HL-60 (cell line): Measurements from ENCODE around the gene TNRC18.

Experiments used
- DNase-seq, 2 experiments: peaks; one replicate each; pipeline ENCODE4 v3.0.0-alpha.2; 2010 to 2020; ENCODE audit warnings: low read depth in 1 of 2, low spot score in 1 of 2
- H3K27ac ChIP-seq: fragments of 250-450 bp; sonication (Bioruptor Pico); replicated peaks from 2 replicates; pipeline ENCODE4 v1.5.1; 2020; ENCODE audit warnings: mild to moderate bottlenecking, moderate library complexity
- H3K27me3 ChIP-seq: fragments of 250-450 bp; sonication (Bioruptor Pico); 2 replicates; pipeline ENCODE4 v1.5.1; 2021; ENCODE audit warnings: mild to moderate bottlenecking, moderate library complexity; ENCODE audit not compliant: insufficient read depth, poor library complexity, severe bottlenecking
- H3K4me3 ChIP-seq: replicated peaks from 2 replicates; pipeline ENCODE4 v1.5.1; 2011; ENCODE audit warnings: mild to moderate bottlenecking, control low read depth, low read length; ENCODE audit not compliant: insufficient read depth
- GABPA ChIP-seq: IDR thresholded peaks from 2 replicates; pipeline ENCODE4 v1.6.1; 2012; ENCODE audit warnings: low read depth
- POLR2AphosphoS5 ChIP-seq: IDR thresholded peaks from 2 replicates; pipeline ENCODE4 v1.6.1; 2012; ENCODE audit warnings: low read depth
- SPI1 ChIP-seq: IDR thresholded peaks from 2 replicates; pipeline ENCODE4 v1.6.1; 2012; ENCODE audit warnings: low read depth, mild to moderate bottlenecking, borderline replicate concordance
- TF ChIP-seq, protein P1 (sequence below): IDR thresholded peaks from one replicate; pipeline ENCODE4 v1.5.1; 2011; ENCODE audit warnings: low read length, control low read depth, inconsistent platforms; ENCODE audit not compliant: insufficient read depth
- TF ChIP-seq, protein P2 (sequence below): IDR thresholded peaks from 2 replicates; pipeline ENCODE4 v1.6.1; 2012; ENCODE audit warnings: low read depth; ENCODE audit not compliant: insufficient replicate concordance

The TNRC18 gene

DNA sequence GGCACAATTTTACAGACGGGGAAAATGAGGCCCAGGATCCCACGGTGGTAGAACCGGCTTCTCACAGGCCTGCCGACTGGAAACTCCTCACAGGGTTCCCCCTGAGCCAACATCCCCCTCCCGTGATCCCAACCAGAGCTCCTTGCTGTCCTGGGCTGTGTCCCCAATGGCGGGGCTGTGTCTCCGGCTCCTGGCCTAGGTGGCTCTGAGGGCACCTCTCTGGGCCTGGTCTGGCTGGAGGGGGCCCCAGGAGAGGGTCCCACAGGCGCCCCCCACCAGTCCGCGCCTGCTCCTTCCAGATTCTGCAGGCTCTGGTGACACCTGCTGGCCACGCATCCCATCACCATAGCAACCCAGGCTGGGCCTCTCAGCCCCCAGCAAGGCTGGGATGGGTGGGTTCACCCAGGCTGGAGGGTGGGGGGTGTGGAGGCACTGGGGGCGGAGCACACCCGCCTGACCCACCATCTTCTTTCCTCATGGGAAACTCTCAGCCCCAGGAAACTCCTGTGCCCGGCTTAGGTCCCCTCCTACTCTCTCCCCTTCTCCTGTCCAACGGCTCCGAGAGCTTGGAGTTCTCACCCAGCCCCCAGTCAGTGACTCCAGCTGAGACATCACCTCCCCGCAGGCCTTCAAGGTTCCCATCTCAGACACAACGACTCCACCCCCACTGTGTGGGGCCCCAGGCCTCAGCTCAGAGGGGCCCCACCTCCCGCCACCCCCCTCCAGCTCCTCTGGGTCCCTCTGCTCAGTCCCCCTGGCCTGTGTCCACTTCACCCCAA lies 27.1 kb upstream of the TNRC18 start:
- peak in 1 of 2 experiments; percentile 41 for DNase-seq
- TF ChIP-seq, protein P1, sequence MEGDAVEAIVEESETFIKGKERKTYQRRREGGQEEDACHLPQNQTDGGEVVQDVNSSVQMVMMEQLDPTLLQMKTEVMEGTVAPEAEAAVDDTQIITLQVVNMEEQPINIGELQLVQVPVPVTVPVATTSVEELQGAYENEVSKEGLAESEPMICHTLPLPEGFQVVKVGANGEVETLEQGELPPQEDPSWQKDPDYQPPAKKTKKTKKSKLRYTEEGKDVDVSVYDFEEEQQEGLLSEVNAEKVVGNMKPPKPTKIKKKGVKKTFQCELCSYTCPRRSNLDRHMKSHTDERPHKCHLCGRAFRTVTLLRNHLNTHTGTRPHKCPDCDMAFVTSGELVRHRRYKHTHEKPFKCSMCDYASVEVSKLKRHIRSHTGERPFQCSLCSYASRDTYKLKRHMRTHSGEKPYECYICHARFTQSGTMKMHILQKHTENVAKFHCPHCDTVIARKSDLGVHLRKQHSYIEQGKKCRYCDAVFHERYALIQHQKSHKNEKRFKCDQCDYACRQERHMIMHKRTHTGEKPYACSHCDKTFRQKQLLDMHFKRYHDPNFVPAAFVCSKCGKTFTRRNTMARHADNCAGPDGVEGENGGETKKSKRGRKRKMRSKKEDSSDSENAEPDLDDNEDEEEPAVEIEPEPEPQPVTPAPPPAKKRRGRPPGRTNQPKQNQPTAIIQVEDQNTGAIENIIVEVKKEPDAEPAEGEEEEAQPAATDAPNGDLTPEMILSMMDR = peak; percentile 6
- TF ChIP-seq SPI1 = no peak
- H3K27me3 ChIP-seq = no peaks in the 10 kb centered on the region
- no peak overlapping the region for H3K27ac ChIP-seq
- no peak overlapping the region for H3K4me3 ChIP-seq

DNA sequence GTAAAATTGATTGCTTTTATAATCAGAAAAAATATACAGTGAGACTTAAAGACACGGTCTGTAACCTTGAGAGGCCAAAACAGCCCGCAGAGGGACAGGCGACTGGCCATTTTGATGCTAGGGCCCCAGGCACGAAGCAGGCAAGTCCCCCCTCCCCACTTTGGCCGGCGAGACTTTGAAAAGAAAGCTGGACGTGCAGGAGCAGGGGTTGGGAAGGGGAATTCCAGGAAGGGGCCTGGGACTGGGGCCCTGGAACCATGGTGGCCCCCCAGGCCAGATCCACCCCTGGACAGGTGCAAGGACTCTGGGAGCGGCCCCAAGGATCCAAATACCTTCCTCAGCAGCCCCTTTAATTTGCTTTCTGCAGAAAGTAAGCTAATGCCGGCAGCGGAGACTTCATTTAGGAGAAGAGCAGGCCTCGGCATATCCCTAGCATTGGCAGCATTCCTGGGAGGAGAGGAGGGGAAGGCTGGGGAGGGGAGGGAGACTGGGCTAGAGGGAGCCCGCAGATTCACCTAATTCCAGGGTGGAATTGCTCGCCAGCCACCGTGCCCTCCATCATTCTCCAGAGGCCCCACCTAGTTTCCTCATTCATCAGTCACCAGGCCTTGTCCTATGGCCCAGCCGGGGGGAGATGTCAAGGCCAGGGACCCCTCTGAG lies 24.9 kb upstream of the TNRC18 start:
- Histone ChIP-seq H3K4me3 (no peak overlapping the region), H3K27ac (no peak overlapping the region), H3K27me3 (no peaks in the 10 kb centered on the region)
- DNase-seq = no peak
- TF ChIP-seq, protein P2, sequence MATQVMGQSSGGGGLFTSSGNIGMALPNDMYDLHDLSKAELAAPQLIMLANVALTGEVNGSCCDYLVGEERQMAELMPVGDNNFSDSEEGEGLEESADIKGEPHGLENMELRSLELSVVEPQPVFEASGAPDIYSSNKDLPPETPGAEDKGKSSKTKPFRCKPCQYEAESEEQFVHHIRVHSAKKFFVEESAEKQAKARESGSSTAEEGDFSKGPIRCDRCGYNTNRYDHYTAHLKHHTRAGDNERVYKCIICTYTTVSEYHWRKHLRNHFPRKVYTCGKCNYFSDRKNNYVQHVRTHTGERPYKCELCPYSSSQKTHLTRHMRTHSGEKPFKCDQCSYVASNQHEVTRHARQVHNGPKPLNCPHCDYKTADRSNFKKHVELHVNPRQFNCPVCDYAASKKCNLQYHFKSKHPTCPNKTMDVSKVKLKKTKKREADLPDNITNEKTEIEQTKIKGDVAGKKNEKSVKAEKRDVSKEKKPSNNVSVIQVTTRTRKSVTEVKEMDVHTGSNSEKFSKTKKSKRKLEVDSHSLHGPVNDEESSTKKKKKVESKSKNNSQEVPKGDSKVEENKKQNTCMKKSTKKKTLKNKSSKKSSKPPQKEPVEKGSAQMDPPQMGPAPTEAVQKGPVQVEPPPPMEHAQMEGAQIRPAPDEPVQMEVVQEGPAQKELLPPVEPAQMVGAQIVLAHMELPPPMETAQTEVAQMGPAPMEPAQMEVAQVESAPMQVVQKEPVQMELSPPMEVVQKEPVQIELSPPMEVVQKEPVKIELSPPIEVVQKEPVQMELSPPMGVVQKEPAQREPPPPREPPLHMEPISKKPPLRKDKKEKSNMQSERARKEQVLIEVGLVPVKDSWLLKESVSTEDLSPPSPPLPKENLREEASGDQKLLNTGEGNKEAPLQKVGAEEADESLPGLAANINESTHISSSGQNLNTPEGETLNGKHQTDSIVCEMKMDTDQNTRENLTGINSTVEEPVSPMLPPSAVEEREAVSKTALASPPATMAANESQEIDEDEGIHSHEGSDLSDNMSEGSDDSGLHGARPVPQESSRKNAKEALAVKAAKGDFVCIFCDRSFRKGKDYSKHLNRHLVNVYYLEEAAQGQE = no peak
- TF ChIP-seq POLR2AphosphoS5 (no peak), GABPA (no peak), SPI1 (no peak)
- TF ChIP-seq, protein P1 = no peak

DNA sequence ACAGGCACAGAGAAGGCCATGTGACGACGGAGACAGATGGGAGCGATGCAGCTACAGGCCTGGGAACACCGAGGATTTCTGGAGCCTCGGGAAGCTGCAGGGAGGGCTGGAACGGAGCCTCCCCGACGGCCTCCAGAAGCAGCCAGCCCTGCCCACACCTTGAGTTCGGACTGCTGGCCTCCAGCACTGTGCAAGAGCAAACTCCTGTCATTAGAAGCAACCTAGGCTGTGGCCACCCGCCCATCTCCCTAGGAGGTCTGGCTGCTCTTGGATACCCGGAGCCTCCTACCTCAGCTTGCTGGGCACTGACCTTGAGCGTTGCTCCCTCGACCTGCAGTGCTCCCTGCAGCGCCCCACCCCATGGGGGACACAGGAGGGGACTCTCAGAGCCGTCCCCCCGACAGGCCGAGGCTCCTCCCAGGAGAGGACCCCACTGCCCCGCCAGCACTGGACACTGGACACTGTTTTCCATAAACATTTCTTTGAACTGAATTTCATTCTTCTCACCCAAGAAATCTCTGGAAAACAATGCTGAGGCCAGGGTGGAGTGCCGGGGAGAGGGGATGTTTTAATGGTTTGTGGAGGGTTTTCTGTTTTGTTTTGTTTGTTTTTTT lies 22.5 kb upstream of the TNRC18 start:
- TF ChIP-seq, protein P2 = no peak
- TF ChIP-seq POLR2AphosphoS5 (no peak), GABPA (no peak), SPI1 (no peak)
- TF ChIP-seq, protein P1 = no peak
- no peak overlapping the region for H3K27ac ChIP-seq
- H3K27me3 ChIP-seq = no peaks in the 10 kb centered on the region
- H3K4me3 ChIP-seq = no peak overlapping the region
- DNase-seq = no peak
